H1 (cell line): ENCODE measurements around the gene RTTN. TPM values are rescaled to one million over a fixed set of nuclear protein-coding genes. Genes with fewer than 3 reads are reported as not detected.

Experiments
- GABPA ChIP-seq: IDR thresholded peaks from 2 replicates; pipeline ENCODE4 v1.6.1; 2011; ENCODE audit warnings: mild to moderate bottlenecking, low read length, moderate library complexity, borderline replicate concordance; ENCODE audit not compliant: insufficient read depth
- NRF1 ChIP-seq: IDR thresholded peaks from 2 replicates; pipeline ENCODE4 v1.6.1; 2011; ENCODE audit warnings: mild to moderate bottlenecking, low read depth, low read length, improper control_type of control experiment
- SP2 ChIP-seq: IDR thresholded peaks from 2 replicates; pipeline ENCODE4 v1.6.1; 2012; ENCODE audit warnings: mild to moderate bottlenecking, low read length, inconsistent platforms
- SRF ChIP-seq: IDR thresholded peaks from 2 replicates; pipeline ENCODE4 v1.6.1; 2011; ENCODE audit warnings: mild to moderate bottlenecking, low read depth, low read length, moderate library complexity
- TBP ChIP-seq: IDR thresholded peaks from 2 replicates; pipeline ENCODE4 v1.6.1; 2011; ENCODE audit warnings: low read depth, low read length, improper control_type of control experiment
- polyA plus RNA-seq, 7 experiments: library from polyadenylated mRNA; depleted of rRNA in 3 of 7; stranded (reverse) in 5 of 7; unstranded in 2 of 7; fragments of >200 nt in 5 of 7; fragments of 200-250 nt in 2 of 7; gene quantifications; 1 replicate in 5 of 7; 2 replicates in 1 of 7; 4 replicates in 1 of 7; pipeline versions ENCODE4 v1.2.1 to v1.2.3, GENCODE V29; 2011 to 2013; ENCODE audit warnings: missing spikeins in 2 of 7, mixed read lengths in 2 of 7
- total RNA-seq: library from RNA; stranded (reverse); fragmentation: NEBNext Ultra II Directional; extraction: Animal tissue kit (Norgen Biotek cat#: 25700); gene quantifications from 2 replicates; pipeline ENCODE4 v1.2.1, GENCODE V29; 2021
- TF ChIP-seq, protein P1 (sequence below): IDR thresholded peaks from 2 replicates; pipeline ENCODE4 v1.6.1; 2012; ENCODE audit warnings: low read length, inconsistent platforms

The RTTN gene
- total and polyA plus RNA-seq, 2 of the 8 experiments (the other 6 are each of a cell fraction or from before 2014, with no cell fraction given): 9.1 to 21.4 TPM

DNA sequence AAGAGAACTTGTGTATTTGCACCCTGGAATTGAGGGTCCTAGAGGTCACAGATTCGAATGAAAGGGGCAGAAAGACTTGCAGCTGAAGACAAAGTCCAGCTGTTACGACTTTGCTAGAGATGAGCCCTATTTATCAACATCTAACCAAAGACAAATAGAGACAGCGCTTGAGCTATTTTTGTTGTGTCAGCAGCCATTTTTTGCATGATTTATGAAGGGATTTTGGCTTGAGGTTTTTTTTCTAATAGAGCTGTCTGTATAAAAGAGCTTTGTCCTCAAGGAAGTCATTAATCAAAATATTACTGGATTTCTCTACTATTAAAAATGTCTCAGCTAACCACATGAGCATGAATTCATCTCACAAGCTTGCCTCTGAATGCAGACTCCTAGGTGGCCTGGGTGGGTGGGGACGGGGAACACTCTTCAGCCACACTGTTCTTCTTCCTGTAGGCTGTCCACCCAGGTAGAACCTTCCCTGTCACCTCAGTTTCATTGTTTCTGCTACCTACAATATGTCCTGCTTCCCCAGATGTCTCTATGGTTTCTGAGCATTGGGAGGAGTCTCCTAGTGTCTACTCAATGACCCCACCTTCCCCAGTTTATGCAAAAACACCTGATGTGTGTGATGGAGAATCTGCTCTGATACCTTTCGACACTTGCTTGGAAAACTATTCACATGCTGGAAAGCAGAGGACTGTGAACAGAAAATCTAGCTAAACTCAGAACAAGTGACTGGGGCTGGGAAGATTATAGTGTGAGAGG lies 250.6 kb downstream of the RTTN start (continued):
- TF ChIP-seq, protein P1, sequence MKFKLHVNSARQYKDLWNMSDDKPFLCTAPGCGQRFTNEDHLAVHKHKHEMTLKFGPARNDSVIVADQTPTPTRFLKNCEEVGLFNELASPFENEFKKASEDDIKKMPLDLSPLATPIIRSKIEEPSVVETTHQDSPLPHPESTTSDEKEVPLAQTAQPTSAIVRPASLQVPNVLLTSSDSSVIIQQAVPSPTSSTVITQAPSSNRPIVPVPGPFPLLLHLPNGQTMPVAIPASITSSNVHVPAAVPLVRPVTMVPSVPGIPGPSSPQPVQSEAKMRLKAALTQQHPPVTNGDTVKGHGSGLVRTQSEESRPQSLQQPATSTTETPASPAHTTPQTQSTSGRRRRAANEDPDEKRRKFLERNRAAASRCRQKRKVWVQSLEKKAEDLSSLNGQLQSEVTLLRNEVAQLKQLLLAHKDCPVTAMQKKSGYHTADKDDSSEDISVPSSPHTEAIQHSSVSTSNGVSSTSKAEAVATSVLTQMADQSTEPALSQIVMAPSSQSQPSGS: no peak
- TF ChIP-seq TBP (no peak), SP2 (no peak), SRF (no peak), GABPA (no peak), NRF1 (no peak)
